HG03280 (cell line): ENCODE data around the gene CYP21A2.
"Not testable (repeated sequence)": the region's sequence is repeated elsewhere in the genome, so short reads cannot be mapped to it uniquely, and the experiment has no call there.

Source experiments
- ATAC-seq: cut with Tn5 transposase; IDR thresholded peaks from one replicate; pipeline ENCODE4 v1.9.1; 2021; ENCODE audit warnings: mild to moderate bottlenecking, moderate library complexity; ENCODE audit not compliant: unreplicated experiment

The CYP21A2 gene

DNA sequence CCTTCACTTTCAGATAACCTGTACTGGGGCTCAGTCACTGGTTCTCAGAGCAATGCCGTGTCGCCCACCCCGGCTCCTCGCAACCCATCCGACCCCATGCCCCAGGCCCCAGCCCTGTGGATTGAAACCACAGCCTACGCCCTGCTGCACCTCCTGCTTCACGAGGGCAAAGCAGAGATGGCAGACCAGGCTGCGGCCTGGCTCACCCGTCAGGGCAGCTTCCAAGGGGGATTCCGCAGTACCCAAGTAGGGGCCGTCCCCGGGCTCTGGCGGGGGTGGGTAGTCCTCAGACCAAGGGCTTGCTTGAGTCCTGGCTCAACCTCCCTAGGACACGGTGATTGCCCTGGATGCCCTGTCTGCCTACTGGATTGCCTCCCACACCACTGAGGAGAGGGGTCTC lies 8.7 kb upstream of the CYP21A2 start:
- ATAC-seq = not testable (repeated sequence)

DNA sequence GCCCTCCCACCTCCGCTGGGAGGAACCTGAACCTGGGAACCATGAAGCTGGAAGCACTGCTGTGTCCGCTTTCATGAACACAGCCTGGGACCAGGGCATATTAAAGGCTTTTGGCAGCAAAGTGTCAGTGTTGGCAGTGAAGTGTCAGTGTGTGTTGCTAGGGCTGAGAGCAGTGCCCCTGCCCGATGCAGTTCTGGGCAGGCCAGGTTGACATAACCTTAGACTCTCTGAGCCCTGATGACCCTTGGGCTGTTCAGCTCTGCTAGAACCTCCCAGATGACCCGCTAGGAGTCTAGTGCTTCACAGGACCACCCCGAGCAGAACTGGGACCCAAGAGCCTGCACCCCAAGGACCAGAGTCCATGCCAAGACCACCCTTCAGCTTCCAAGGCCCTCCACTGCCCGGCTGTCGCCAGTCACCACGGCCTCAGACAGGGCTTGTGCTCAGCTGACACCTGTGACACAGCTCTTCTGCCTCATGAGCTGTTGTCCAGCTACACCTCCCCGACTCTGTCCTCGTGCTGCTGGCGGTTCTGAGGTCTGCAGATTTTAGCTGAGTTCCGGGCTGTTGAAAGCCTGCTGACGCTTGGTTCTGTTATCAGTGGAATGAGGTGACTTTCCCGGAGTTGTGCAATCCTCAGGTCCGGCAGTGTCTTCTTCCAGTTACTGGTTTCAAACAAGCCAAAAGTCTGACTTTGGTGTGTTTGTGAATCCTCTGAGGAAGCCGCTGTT lies 2.8 kb upstream of the CYP21A2 start:
- ATAC-seq = not testable (repeated sequence)

DNA sequence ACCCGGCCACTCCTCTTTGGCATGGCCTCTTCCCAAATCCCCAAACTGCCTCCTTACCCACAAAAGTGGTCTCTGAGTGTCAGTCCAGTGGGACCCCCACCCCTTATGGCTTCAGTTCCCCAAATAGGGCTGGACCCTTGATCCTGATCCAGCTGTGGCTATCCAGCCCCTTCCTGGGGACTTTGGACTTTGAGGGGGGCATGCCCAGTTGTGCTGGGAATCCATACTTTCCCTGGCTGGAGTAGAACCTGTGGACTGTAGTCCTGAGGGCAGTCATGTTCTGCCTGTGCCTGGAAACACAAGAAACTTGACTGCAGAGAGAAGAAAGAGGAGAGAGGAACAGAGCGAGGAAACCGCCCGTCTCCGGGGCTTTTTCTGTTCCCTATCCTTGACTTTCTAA lies 1.1 kb upstream of the CYP21A2 start:
- not testable (repeated sequence) for ATAC-seq

DNA sequence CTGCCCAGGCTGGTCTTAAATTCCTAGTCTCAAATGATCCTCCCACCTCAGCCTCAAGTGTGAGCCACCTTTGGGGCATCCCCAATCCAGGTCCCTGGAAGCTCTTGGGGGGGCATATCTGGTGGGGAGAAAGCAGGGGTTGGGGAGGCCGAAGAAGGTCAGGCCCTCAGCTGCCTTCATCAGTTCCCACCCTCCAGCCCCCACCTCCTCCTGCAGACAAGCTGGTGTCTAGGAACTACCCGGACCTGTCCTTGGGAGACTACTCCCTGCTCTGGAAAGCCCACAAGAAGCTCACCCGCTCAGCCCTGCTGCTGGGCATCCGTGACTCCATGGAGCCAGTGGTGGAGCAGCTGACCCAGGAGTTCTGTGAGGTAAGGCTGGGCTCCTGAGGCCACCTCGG lies 663 bp downstream of the CYP21A2 start:
- not testable (repeated sequence) for ATAC-seq

DNA sequence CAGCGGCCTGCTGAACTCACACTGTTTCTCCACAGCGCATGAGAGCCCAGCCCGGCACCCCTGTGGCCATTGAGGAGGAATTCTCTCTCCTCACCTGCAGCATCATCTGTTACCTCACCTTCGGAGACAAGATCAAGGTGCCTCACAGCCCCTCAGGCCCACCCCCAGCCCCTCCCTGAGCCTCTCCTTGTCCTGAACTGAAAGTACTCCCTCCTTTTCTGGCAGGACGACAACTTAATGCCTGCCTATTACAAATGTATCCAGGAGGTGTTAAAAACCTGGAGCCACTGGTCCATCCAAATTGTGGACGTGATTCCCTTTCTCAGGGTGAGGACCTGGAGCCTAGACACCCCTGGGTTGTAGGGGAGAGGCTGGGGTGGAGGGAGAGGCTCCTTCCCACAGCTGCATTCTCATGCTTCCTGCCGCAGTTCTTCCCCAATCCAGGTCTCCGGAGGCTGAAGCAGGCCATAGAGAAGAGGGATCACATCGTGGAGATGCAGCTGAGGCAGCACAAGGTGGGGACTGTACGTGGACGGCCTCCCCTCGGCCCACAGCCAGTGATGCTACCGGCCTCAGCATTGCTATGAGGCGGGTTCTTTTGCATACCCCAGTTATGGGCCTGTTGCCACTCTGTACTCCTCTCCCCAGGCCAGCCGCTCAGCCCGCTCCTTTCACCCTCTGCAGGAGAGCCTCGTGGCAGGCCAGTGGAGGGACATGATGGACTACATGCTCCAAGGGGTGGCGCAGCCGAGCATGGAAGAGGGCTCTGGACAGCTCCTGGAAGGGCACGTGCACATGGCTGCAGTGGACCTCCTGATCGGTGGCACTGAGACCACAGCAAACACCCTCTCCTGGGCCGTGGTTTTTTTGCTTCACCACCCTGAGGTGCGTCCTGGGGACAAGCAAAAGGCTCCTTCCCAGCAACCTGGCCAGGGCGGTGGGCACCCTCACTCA lies 1.4 kb downstream of the CYP21A2 start:
- ATAC-seq = not testable (repeated sequence)

DNA sequence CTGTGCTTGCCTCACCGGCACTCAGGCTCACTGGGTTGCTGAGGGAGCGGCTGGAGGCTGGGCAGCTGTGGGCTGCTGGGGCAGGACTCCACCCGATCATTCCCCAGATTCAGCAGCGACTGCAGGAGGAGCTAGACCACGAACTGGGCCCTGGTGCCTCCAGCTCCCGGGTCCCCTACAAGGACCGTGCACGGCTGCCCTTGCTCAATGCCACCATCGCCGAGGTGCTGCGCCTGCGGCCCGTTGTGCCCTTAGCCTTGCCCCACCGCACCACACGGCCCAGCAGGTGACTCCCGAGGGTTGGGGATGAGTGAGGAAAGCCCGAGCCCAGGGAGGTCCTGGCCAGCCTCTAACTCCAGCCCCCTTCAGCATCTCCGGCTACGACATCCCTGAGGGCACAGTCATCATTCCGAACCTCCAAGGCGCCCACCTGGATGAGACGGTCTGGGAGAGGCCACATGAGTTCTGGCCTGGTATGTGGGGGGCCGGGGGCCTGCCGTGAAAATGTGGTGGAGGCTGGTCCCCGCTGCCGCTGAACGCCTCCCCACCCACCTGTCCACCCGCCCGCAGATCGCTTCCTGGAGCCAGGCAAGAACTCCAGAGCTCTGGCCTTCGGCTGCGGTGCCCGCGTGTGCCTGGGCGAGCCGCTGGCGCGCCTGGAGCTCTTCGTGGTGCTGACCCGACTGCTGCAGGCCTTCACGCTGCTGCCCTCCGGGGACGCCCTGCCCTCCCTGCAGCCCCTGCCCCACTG lies 2.3 kb downstream of the CYP21A2 start:
- not testable (repeated sequence) for ATAC-seq

DNA sequence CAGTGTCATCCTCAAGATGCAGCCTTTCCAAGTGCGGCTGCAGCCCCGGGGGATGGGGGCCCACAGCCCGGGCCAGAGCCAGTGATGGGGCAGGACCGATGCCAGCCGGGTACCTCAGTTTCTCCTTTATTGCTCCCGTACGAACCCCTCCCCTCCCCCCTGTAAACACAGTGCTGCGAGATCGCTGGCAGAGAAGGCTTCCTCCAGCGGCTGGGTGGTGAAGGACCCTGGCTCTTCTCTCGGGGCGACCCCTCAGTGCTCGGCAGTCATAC lies 2.8 kb downstream of the CYP21A2 start:
- ATAC-seq = not testable (repeated sequence)

DNA sequence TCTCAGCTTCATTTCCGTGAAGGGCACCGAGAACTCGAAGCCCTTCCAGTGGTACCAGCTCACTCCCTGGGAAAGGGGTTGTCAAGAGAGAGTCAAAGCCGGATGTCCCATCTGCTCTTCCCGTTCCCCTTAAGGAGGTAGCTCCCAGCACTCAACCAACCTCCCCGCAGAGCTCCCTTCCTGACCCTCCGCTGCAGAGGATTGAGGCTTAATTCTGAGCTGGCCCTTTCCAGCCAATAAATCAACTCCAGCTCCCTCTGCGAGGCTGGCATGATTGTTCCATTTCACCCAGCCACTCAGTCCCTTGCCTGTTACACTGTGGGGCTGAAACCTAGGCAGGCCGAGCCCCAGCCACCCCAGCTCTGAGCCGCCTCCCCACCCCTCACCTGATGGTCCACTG lies 3.2 kb downstream of the CYP21A2 start:
- ATAC-seq = not testable (repeated sequence)

DNA sequence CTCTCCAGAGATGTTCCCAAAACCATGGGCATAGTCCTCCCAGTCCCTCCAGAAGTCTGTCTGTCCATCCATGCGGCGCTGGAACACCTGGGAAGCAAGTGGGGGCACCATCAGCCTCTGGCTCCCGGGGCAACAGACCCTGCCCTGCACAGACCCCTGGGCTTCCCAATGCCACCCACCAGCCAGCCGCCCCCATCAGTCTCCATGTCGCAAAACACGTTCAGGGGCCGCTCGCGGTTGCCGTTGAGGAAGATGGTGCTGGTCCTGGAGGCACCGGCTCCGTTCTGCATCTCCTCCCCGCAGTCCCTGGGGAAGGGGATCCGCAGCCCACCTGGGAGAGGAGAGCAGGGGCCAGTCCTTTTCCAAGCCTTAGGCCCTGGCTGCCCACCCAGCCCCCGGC lies 4.1 kb downstream of the CYP21A2 start:
- ATAC-seq = not testable (repeated sequence)

DNA sequence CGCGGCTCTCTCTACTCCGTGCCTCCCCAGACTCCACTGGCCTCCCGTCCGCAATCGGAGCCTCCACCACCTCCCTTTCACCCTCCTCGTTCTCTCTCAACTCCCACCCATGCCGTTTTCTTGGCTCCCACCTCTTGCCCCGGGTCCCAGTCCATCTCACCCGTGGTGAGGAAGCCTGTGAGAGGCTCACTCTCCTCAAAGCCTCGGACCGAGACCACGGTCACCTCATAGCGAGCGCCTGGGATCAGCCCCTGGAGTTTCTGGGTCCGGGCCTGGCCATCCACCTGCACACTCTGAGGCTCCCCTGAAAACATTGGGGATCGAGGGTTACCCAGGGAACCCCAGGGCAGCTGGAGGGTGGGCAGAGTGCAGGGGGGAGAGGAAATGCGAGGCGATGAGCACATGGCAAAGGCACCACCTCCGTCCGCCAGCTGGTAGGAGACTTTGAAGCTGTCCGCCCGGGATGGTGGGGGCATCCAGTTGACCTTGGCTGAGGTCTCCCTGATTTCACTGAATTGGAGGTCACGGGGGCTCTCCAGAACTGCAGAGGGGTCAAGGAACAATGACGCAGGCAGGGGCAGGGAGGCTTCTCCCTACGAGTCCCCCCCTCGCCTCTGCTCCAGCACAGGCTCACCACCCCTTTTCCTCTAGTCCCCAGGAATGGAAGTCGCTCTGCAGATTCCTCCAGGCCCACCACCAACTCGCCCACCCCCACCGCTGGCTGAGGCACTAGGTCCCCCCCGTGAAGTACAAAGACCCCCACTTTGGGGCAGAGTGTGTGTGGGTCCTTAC lies 5.6 kb downstream of the CYP21A2 start:
- ATAC-seq = not testable (repeated sequence)

DNA sequence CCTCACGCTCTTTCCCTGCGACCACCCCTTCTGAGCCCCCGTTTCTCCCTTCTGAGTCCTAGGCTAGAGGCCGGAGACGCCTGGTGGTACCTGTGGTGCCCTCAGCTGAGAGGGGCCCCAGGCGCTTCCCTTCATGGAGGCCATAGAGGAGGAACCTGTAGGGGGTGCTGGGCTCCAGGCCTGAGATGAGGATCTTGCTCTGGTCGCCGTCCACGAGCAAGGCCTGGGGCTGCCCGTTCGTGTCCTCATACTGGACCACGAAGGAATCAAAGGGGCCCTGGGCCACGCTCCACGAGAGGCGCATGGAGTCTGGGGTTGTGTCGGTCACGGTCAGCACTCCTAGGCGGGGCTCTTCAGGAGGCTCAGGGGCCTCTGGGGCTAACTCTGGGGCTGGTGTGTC lies 6.7 kb downstream of the CYP21A2 start:
- not testable (repeated sequence) for ATAC-seq

DNA sequence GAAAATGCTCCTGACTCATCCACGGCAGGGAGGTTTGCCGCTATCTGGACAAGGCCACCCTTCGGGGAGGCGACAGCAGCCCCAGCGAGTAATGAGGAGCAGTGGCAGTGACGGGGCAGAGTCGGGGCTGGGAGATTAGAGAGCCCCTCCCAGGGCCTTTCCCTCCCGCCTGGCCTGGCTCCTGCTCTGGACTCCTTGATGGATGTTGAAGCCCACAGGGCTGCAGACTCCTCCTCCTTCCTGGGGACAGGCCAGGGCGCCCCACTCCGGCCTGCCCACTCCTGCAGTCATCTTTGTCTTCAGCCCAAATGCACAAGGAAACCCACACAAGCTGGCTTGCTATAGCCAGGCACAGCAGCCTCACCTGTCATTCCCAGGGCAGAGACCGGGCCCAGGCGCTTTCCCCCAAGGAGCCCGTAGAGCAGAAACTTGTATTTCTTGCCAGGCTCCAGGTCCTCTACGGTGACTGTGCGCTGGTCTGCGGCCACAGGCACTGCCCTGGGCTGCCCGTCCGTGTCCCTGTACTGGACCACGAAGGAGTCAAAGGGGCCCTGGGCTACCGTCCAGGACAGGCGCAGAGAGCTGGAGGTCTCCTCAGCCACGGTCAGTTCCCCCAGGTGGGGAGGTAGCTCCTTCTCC lies 7.7 kb downstream of the CYP21A2 start:
- no peak for ATAC-seq

DNA sequence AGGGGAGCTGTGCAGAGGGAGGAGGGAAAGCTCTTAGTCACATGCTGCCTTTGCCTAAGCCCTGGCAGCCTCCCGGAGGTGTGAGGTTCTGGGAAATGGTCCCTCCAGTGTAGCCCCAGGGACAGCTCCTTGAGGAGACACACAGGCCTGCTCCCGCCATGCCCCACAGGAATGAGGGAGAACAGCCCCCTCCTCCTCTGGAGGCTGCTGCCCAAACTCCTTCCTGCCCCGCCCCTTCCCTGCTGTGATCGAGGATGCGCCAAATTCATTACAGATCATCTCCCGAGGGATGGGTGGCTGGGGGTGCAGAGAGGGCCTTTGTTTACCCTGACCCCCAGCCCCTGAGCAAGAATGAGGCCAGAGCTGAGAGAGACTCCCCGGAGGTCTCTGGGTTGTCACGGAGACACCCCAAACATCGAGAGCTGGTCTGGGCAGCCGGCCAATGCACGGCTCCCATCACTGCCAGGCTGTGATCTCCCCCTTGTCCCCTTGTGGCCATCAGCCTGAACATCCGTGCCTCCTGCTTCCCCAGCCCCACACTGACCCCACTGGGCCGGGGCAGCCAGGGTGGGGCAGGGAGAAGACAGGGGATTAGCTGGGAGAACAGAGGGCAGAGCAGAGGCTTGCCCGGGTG lies 8.4 kb downstream of the CYP21A2 start:
- ATAC-seq = no peak

DNA sequence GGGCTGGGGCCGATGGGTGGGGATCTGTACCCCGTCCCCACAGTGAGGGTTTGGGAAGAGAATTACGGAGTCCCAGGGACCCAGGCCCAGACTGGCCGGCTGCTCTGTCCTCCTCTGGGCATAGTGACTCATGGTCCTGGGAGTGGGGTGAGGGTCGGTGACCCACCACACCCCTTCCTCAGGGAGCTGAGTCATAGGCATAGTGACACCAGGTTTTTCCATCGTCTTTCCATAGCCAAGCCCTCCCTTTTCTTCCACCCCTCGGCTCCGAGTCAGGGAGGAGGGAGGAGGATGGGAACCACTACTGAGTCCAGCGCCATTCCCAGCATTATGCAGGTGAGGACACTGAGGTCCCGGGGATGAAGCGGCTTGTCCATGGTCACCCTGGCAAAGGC lies 8.9 kb downstream of the CYP21A2 start:
- ATAC-seq = no peak

DNA sequence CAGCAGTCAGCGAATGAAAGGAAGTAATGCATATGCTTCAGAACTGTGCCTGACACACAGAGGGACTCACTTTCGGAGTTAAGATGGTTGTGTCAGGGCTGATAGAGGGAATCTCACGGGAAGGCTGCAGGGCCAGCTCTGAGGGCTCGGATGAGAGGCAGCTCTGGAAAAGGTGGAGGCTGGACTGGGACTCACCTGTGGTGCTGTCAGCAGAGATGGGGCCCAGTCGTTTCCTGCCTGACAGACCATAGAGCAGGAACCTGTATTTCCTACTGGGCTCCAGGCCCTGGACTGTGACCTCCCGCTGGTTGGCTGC lies 9.3 kb downstream of the CYP21A2 start:
- no peak for ATAC-seq

DNA sequence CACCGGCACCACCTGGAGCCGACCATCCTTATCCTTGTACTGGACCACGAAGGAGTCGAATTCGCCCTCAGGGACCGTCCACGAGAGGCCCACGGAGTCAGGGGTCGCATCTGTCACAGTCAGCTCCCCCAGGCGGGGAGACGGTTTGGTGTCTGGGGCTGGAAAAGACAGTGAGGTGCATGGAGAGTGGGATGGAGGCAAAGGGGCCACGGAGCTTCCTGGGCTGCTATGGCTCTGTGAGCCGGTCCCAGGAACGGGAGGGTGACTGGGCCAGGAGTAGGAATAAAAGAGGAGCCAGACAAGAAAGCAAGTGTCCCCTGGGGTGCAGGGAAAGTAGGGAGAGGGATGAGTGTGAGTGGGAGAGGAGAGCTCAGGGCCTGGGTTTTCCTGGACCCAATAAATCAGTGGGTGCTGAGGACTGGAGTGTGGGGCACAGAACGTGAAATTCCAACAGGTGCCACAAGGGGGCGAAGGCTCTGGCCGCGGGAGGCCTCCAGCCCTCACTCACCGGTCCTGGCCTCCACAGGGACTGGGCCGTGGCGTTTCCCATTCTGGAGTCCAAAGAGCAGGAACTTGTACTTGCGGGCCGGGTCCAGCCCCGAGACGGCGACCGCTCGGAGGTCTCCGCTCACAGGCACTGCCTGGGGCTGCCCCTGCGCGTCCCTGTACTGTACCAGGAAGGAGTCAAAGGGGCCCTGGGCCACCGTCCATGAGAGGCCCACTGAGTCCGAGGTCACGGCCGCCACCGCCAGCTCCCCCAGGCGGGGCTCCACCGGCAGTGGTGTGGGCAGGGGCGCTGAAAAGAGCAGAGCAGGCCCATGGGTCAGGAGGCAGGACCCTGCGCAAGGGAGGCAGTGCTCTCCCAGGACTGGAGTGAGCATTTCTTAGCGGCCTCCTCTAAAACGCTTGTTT lies 9.9 kb downstream of the CYP21A2 start:
- ATAC-seq = no peak

DNA sequence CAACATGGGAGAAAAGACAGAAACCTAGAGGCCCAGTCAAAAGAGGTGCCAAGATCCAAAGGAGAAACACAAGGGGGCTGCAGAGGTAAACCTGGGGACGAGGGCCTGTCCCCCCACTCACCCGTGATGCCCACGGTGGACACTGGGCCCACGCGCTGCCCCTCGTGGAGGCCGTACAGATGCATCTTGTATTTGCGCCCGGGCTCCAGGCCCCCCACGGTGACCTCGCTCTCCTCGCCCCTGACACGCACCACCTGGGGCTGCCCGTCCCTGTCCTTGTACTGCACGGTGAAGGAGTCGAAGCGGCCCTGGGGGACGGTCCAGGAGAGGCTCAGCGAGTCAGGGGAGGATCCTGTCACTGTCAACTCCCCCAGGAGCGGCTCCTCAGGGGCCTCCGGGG lies 10.9 kb downstream of the CYP21A2 start:
- not testable (repeated sequence) for ATAC-seq

DNA sequence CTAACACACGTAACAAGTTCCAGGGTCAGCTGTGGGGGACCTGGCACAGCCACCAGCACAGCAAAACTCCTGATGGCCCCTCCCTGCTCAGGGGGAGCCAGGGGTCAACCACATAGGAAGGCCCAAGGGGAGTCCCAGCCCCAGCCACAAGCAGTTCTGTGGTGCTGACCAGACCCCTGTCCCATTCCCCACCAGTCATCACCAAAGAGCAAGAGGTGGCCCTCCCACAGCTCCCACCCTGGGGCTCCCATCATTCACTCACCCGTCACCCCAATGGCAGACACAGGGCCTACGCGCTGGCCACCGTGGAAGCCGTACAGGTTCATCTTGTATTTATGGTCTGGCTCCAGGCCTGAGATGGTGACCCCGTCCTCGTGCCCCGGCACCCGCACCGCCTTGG lies 11.5 kb downstream of the CYP21A2 start:
- ATAC-seq = not testable (repeated sequence)

DNA sequence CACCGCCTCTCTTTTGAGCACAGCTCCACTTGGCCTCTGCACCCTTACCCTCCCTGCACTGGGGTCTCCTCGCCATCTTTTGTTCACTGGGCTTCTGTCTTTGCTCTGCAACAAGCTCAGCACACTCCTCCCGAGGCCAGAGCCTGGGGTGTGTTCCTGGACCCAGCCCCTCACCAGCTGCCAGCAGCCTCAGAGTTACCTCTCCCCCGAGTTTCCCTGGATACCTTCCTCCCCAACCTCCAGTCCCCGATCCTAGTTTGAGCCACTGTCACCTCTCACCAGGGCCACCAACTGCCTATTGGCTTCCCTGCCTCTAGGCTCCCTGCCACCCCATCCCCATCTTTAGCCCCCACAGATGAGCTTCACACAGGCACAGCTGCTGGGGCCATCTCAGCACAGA lies 12.3 kb downstream of the CYP21A2 start:
- ATAC-seq = no peak
